HG02678 (cell line): ENCODE results near the gene WDR43.

Experiments used
- ATAC-seq: cut with Tn5 transposase; IDR thresholded peaks from one replicate; pipeline ENCODE4 v1.9.1; 2021; ENCODE audit warnings: mild to moderate bottlenecking, moderate library complexity; ENCODE audit not compliant: unreplicated experiment

The WDR43 gene

DNA sequence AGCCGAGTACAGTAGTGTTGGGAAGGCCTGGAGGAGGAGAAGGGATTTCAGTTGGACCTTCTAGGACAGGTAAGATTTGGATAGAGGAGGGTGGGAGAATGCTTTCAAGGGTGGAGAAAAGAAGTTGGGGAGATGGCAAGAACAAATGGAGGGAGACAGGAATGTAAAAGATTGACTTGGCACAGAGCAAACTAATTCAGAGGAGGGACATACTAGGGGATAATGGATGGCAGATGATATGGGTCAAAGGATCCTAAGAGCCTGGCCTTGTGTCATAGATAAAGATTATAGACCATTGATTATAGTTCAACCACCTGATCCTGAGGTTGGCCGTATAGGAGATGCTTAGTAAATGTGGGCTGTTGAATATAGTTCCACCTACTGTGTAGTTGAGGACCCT lies 12.4 kb downstream of the WDR43 start:
- no peak for ATAC-seq

DNA sequence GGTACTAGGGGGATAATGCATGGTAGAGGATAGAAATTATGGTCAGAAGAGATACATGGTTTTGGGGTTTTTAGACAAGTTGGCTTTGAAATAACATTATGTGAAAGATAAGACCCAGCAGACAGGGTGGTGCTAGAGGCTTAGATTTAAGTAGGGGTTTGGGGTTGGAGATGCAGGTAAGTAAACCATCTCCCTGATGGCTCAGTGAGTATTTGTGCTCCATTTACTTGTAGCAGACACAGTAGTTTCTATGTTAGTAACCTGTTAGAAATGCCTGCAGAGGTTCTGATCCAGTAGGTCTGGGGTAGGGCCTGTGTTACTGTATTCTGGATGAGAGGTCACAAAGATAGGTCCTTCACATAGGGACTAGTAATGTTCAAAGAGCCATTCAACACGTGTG lies 13.7 kb downstream of the WDR43 start:
- ATAC-seq, result no peak

DNA sequence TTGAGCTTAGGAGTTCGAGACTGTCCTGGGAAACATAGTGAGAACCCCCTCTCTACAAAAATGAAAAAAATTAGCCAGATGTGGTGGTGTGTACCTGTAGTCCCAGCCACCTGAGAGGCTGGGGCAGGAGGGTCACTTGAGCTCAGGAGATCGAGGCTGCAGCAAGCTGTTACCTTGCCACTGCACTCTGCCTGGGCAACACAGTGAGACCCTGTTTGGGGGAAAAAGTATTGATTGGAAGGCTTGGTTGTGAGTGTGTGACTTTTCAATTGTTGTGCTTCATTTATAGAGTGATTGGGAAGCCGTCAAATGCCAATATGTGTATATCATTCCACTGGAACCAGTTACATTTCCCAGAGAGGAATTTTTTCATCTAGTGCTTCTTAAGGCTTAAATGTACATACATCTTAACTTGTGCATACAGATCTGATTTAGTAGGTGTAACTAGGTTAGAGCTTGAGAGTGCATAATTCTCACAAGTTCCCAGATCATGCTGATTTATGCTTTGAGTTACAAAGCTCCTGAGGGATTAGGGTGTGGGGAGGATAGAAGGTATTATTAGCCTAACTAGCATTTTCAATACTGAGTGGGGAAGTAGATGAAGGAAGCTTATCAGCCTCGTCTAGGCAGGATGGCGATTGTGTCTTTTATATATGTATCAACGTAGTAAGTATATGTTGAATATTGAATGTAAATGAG lies 15.3 kb downstream of the WDR43 start:
- no peak for ATAC-seq

DNA sequence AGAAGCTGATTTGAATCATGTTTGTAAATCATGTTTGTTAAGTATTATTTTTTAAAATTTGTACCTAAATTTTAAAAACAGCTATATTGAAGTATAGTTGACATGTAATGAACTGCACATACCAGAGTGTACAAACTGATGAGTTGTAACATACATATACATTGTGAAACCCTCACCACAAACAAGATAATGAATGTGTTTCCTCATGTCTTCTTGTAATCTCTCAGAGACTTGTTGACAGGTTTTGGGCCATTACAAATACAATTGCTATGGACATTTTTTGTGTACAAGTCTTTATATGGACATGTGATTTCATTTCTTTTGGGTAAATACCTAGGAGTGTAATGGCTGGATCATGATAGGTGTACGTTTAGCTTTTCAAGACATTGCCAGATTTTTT lies 21.5 kb downstream of the WDR43 start:
- no peak for ATAC-seq

DNA sequence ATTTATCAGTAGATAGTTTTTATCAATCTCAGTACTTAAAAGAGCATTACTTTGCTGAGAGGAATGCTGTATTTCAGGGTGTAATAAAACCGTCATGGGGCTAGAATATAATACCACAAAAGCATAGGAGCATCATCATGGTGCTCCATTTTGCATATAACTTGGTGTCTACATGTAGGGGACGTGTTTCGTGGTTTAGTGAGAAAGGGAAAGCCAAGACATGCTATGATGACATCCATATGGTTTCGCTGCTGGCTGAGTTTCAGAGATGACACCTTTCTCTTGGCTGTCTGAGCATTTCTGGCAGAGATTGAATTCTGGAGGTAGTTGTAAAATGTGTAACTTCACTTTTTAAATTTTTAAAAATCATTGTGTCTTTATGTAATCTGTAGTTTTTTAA lies 32.4 kb downstream of the WDR43 start:
- no peak for ATAC-seq

DNA sequence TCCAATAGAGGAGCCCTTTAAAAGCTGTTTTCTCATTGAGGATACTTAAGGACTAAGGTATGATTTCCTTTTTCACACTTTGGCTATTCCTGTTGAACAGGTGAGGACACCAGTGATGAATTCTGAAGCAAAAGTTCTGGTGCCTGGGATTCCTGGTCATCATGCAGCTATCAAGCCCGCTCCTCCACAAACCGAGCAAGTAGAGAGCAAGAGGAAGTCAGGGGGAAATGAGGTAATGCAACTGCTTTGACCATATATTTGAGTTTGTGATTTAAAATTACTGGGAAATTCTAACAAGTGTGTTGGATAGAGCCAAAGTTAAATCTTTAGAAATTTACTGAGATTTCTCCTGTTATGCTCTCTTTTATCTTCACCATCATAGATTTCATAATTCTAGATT lies 33.0 kb downstream of the WDR43 start:
- ATAC-seq, result no peak

DNA sequence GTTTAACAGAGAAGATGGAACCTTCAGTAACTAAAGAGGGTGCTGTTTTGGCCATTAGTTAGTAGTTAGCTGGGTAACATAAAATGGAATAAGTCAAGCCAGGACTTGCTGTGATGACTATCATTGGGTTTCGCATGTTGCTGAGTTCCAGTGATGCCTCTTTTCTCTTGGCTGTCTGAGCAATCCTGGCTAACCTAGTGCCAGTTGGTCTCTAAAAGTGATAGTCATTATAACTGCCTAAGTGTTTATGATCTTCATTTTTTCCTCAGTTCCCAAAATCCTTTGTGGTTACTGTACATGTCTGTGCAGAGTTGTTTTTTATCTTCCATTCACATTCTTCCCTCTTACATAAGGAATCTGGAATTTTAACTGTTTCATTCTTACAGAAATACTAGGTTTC lies 33.4 kb downstream of the WDR43 start:
- ATAC-seq, result no peak

DNA sequence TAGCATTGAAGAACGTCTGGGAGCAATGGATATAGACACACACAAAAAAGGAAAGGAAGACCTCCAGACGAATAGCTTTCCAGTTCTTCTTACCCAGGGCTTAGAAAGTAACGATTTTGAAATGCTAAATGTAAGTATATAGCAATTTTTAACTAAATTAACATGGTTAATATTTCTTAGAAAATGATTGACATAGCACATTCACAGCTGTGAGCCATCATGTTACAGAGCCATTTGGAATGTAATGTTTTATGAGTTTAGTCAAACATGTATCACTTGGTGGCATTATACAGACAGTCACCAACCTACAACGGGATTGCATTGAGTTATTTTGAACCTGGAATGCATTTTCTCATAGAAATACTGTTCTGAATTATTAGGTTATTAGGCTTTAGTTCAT lies 35.1 kb downstream of the WDR43 start:
- no peak for ATAC-seq

DNA sequence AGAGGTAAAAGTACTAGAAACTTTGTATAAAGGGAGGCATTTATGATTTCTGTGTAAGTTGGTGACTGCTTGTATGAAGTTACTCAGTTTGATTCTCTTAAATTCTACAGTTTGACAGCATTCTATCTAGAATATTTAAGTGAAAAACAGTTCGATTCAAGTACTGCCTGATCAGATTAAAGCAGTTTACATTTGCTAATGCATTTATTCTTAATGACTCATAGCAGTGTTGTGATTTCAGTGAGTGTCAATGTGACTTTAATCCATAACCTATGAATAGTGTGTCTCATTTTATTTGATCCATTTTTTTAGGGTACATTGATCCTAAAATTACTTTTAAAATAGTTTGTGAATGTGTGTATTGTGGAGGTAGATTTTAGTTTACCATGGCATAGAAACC lies 35.7 kb downstream of the WDR43 start:
- ATAC-seq, result no peak

DNA sequence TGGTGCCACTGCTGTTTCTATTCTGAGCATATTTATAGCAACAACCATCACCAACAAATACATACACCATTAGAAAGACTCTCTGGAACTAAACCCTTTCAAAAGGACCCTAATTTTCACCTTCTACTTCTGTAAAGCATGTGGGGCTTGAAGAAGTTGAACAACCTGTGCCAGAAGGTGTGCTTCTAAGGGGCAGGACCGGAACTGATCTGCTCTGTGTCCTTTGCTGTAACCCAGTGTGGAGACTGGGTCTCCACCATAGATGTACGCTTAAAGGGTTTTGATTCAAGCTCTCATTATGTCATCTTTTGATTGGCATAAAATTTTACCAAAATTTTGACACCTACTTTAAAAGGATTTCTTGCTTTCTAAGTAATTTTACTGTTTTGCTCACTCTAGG lies 40.3 kb downstream of the WDR43 start:
- ATAC-seq, result no peak

DNA sequence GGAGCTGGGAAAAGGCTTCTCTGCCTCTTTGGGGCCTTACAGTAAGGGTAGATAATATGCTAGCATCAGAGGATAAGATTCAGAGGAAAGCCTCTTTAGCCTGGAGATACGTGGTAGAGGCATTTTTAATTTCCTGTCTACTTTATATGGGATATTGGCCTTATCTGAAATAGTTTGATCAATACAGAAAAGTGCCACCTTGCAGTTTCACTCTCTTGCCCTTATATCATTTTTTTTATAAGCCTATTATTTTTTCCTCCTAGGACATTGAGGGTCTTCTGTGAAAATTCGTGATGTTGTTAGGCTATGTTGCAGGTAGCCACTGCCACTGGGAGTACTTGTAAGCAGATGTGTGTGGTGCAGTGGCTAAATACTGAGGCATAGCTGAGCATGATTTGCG lies 46.5 kb downstream of the WDR43 start:
- ATAC-seq, result no peak

DNA sequence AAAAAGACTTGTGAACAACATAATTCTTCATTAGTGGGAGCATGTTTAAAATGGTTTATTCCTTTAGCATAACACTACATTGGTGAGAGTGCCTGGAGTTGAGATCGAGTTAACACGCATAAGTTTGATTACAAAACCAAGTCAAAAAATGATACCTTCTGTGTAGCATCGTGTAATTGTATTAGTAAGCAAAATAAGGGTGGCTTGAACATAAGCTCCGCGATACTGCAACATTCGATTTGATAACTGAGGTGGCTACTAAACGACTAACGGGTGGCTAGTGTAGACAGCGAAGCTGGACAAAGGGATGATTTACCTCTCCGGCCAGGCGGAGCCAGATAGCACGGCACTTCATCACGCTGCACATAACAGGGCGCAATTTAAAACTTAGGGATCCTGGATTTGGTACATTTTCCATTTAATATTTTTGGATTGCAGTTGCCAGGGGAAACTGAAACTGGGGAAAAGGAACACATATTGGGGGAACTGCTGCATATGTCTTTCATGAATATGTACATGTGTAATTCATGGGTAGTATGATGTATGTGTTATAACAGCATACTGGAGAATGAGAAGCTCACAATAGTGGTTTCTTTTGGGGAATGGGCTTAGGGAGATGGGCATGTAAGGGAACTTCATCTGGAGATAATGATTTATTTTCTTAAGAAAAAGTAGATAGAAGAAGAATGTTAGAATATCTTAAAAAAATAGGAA lies 50.2 kb downstream of the WDR43 start:
- no peak for ATAC-seq

DNA sequence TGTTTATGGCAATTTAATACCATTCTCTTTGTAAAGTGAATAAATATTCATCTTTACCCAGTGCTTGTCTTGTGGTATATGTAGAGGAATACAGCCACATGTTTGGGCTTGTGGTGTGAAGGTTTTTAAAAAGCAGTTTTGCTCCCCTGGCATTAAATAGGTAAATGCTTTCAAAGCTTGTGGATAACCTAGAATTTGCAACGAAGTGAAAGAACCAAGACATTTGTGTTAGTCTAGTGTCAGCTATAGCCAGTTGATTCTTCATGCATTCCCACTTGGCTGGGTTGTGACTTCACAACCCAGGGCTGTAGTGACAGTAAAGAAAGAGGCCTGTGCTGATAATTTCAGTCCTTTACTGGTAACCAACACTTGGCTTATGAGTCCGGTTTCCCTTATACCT lies 53.7 kb downstream of the WDR43 start:
- no peak for ATAC-seq

DNA sequence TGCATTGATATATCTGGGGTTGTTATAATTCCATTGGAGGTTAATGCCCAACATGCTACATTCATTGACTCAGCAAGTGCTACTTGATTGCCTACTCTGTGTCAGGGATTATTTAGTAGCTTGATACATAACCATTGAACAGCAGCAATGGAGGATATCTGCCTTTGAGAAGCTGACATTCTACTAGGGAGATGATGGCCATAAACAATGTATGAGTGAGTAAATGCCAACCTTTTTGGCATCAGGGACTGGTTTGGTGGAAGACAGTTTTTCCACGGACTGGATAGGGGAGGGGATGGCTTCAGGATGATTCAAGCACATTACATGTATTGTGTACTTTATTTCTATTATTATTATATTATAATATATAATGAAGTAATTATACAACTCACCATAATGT lies 54.7 kb downstream of the WDR43 start:
- no peak for ATAC-seq

DNA sequence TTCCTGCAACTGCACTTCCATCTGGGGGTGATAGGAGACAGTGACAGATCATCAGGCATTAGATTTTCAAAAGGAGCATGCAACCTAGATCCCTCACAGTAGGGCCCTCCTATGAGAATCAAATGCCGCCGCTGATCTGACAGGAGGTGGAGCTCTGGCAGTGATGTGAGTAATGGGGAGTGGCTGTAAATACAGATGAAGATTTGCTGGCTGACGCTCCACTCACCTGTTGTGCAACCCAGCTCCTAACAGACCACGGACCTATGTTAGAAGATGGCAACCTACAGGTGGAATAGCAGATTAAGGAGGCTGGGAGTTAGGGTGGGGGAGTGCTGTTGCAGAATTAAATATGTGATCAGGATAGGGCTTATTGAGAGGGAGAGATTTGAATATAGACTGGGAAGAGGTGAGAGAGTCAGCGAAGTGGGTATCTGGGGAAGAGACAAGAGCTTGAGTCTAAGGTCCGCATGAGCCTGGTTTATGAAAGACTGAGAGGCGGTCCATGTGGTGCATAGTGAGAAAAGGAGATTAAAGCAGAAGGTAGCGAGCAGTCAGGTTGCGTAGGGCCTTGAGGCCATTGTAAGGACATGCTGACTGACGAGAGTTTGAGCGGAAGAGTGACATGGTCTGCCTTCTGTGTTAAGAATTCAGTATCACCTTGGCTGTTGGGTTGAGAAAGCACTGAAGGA lies 55.3 kb downstream of the WDR43 start:
- no peak for ATAC-seq

DNA sequence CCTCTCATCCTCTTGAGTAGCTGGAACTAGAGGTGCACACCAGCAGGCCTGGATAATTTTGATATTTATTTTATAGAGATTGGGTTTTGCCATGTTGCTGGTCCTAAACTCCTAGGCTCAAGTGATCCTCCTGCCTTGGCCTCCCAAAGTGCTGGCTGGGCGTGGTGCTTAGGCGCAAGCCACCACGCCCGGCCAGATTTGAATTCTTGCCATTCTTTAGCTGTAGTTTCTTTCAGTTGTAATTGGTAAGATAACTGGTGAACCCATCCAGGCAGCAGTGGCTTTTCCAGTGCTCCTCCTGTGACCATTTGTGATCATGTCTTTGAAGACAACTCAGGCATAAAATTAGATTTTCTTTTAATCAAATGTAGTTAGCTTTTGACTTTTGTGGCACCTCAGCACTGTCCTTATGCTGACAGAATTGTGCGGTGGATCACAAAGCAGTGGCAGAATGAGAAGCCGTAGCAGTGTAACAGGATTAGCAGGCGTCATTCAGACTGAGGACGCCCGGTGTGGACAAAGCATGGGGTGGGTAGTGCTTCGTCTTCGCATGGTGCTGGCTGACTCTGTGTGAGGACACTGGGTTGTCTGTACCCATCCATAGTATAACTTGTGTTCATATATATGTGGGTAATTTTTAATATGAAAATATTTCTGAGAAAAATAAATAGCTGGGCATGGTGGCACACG lies 56.6 kb downstream of the WDR43 start:
- no peak for ATAC-seq

DNA sequence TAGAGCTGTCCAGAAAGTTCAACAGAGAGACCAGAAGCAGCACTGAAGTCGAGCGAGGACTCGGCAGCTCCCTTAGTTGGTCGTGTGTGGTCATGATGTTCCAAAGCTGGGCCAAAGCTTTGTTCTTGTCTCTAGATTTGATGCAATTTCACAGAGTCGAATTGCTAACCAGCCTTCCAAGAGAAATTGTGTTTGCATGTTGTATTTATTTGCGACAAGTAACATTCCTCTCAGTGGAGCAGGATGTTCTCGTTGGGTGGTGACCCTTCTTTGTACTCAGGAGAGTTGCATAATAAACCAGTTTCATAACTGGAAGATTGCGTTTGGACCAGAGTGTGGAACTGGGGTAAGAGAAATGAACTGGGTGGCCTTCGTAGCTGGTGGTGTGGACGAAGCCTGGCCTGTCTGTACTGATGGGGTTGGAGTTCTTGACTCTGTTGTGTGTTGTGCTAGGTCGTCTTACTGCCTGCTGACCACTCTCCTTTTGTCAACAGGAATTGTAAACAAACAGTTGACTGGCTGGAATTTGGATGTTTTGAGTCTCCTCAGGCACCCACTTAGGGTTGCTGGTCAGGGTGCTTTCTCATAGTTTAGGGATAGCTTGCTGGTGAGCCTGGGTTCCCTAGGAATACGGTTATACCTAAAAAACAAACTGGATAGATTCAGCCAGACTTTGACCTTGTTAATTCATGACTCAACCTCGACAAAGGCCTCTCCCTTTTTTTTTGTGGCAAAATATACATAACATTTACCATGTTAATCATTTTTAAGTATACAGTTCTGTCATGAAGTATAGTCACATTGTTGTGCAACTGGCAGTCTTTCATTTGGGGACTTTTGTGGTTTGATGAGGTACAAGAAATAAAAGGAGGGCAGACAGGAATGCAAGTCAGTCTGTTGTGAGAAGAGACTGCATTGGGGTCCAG lies 57.7 kb downstream of the WDR43 start:
- ATAC-seq, result no peak

DNA sequence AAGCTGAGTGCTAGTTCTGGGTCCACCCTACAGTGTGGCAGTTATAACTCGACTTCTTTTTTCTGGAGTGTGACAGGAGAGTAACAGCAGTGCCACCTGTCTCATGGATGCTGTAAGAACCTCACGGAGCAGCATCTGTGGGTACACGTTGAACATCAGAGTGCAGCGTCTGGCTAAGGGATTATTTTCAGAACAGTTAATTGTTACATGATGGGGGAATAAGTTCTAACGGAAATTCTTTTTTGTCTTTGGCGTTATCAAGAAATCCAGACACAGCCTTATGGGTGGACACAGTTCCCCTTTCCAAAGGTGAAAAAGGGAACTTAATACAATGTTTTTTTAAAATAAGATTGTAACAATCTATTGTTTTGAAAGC lies 58.4 kb downstream of the WDR43 start:
- ATAC-seq, result no peak

DNA sequence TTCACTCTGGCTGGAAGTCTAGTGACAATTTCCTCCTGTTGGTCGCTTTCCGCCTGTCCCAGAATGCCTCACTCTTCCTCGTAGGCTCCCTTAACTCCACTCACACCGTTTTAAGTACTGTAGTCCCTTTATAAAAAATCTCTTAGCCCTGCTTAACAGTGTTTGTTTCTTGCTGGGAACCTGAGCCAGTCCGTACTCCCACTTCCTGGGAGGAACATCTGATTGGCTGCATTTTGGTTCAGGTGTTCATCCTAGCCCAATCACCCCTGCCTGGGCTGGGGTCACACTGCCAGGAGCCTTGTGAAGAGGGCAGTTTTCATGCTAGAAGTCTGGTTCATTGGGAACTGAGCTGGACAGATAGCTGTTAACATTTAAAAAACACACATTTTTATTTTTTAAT lies 61.0 kb downstream of the WDR43 start:
- no peak for ATAC-seq

DNA sequence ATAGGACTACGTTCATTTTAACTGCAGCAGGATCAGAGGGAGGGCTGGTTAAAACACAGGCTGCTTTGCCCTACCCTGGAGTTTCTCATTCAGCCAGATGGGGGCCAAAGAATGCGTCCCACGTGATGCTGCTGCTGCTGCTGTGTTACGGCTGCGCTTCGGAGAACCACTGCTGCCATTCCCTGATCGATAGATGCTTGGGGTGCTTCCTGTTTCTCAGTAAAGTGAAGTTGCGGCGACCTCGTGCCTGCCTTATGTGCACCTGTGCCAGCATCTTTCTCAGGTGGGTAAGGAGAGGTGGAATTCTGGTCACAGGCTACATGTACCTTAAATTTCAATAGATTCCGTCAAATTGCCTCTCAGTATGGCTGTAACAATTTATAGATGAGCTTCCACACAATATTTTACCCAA lies 62.0 kb downstream of the WDR43 start:
- ATAC-seq, result no peak

DNA sequence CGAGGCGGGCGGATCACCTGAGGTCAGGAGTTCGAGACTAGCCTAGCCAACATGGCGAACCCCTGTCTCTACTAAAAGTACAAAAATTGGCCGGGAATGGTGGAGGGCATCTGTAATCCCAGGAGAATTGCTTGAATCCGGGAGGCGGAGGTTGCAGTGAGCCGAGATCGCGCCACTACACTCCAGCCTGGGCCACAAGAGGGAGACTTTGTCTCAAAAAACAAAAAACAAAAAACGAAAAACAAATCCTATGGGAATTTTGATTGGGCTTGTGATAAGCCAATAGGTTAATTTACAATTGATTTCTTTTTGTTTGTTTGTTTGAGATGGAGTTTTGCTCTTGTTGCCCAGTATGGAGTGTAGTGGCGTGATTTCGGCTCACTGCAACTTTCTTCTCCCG lies 62.4 kb downstream of the WDR43 start:
- ATAC-seq, result no peak
